AML-193 (cell line): ENCODE results near the gene CPNE4.
A peak's percentile ranks its signal among the peaks of the same experiment; 100 is the strongest.
"Not testable (repeated sequence)": the region's sequence is repeated elsewhere in the genome, so short reads cannot be mapped to it uniquely, and the experiment has no call there.

Source experiments
- DNase-seq, 2 experiments: peaks; one replicate each; lab custom pipeline; 2025; lab: John Stamatoyannopoulos, UW

The CPNE4 gene

GRCh38 chr3:131532645-131533044, 502.2 kb downstream of the CPNE4 start:
- DNase-seq: no peak

GRCh38 chr3:131530843-131531242, 504.0 kb downstream of the CPNE4 start:
- no peak for DNase-seq

- DNase-seq: no peak
Measured at GRCh38 chr3:131530388-131530787, 504.4 kb downstream of the CPNE4 start.

GRCh38 chr3:131526801-131527347, 507.9 kb downstream of the CPNE4 start:
- no peak for DNase-seq

GRCh38 chr3:131518680-131519079, 516.1 kb downstream of the CPNE4 start:
- DNase-seq: no peak

- DNase-seq: peak in 1 of 2 experiments; percentile 22
Measured at GRCh38 chr3:131505421-131505820, 529.4 kb downstream of the CPNE4 start.

GRCh38 chr3:131503320-131503635, 531.5 kb downstream of the CPNE4 start:
- DNase-seq: peak; percentile 19 to 32

GRCh38 chr3:131502530-131503319, 532.1 kb downstream of the CPNE4 start, which contains the start of gene MRPL3:
TSS of gene MRPL3 (minus strand) at chr3:131502971. CDS start at chr3:131502821, 150 bp downstream.
- peak; percentile 92 to 94 for DNase-seq

- peak; percentile 11 to 24 for DNase-seq
Measured at GRCh38 chr3:131501949-131502348, 532.9 kb downstream of the CPNE4 start.

GRCh38 chr3:131494706-131495105, 540.1 kb downstream of the CPNE4 start:
- no peak for DNase-seq

- no peak for DNase-seq
Measured at GRCh38 chr3:131491775-131492174, 543.0 kb downstream of the CPNE4 start.

- no peak for DNase-seq
Measured at GRCh38 chr3:131491084-131491483, 543.7 kb downstream of the CPNE4 start.

GRCh38 chr3:131486545-131486944, 548.3 kb downstream of the CPNE4 start:
- not testable (repeated sequence) for DNase-seq

- no peak for DNase-seq
Measured at GRCh38 chr3:131485119-131485518, 549.7 kb downstream of the CPNE4 start.

- DNase-seq: no peak
Measured at GRCh38 chr3:131484496-131485111, 550.2 kb downstream of the CPNE4 start.
